ENCODE data around the gene LDAH.

The LDAH gene

GRCh38 chr2:20691076-20691734 lies 131.7 kb downstream of the LDAH start:
- Histone ChIP-seq H3K9me3 (ENCODE audit: control insufficient read depth in 5 of 5, low read length in 5 of 5) (no peaks in the 10 kb centered on the region), H3K9ac (ENCODE audit: low read length in 5 of 5) (no peak overlapping the region), H3K4me1 (ENCODE audit: control insufficient read depth in 5 of 5, insufficient read depth in 5 of 5, low read length in 5 of 5) (no peaks in the 10 kb centered on the region), H3K27me3 (ENCODE audit: control insufficient read depth in 5 of 5, insufficient read depth in 4 of 5, low read length in 5 of 5) (no peaks in the 10 kb centered on the region), H3K36me3 (ENCODE audit: control insufficient read depth in 5 of 5, insufficient read depth in 5 of 5, low read length in 5 of 5) (peaks cover 15 to 50% (median 31%) of the 10 kb centered on the region in 5 donors), H3K4me3 (ENCODE audit: low read depth in 1 of 5, low read length in 5 of 5) (no peak overlapping the region), H3K27ac (ENCODE audit: low read depth, low read length) (no peak overlapping the region)

GRCh38 chr2:20689428-20690264 lies 133.3 kb downstream of the LDAH start:
- no peaks in the 10 kb centered on the region for H3K9me3 ChIP-seq (ENCODE audit: control insufficient read depth in 5 of 5, low read length in 5 of 5)
- no peaks in the 10 kb centered on the region for H3K4me1 ChIP-seq (ENCODE audit: control insufficient read depth in 5 of 5, insufficient read depth in 5 of 5, low read length in 5 of 5)
- H3K36me3 ChIP-seq (ENCODE audit: control insufficient read depth in 5 of 5, insufficient read depth in 5 of 5, low read length in 5 of 5): peaks cover 23 to 55% (median 34%) of the 10 kb centered on the region in 5 donors
- no peak overlapping the region for H3K4me3 ChIP-seq (ENCODE audit: low read depth in 1 of 5, low read length in 5 of 5)
- H3K27me3 ChIP-seq (ENCODE audit: control insufficient read depth in 5 of 5, insufficient read depth in 4 of 5, low read length in 5 of 5): no peaks in the 10 kb centered on the region
- H3K9ac ChIP-seq (ENCODE audit: low read length in 5 of 5): no peak overlapping the region
- H3K27ac ChIP-seq (ENCODE audit: low read depth, low read length): no peak overlapping the region

- no peak overlapping the region for H3K9ac ChIP-seq (ENCODE audit: low read length in 5 of 5)
- H3K4me3 ChIP-seq (ENCODE audit: low read depth in 1 of 5, low read length in 5 of 5): no peak overlapping the region
- no peak overlapping the region for H3K27ac ChIP-seq (ENCODE audit: low read depth, low read length)
- H3K36me3 ChIP-seq (ENCODE audit: control insufficient read depth in 5 of 5, insufficient read depth in 5 of 5, low read length in 5 of 5): peaks cover 23 to 49% (median 31%) of the 10 kb centered on the region in 5 donors
- H3K27me3 ChIP-seq (ENCODE audit: control insufficient read depth in 5 of 5, insufficient read depth in 4 of 5, low read length in 5 of 5): no peaks in the 10 kb centered on the region
- no peaks in the 10 kb centered on the region for H3K9me3 ChIP-seq (ENCODE audit: control insufficient read depth in 5 of 5, low read length in 5 of 5)
- no peaks in the 10 kb centered on the region for H3K4me1 ChIP-seq (ENCODE audit: control insufficient read depth in 5 of 5, insufficient read depth in 5 of 5, low read length in 5 of 5)
These were observed 135.6 kb downstream of the LDAH start for GRCh38 chr2:20687260-20687832.

- Histone ChIP-seq H3K4me3 (ENCODE audit: low read depth in 1 of 5, low read length in 5 of 5) (no peak overlapping the region), H3K36me3 (ENCODE audit: control insufficient read depth in 5 of 5, insufficient read depth in 5 of 5, low read length in 5 of 5) (peaks cover 21 to 60% (median 35%) of the 10 kb centered on the region in 5 donors), H3K9ac (ENCODE audit: low read length in 5 of 5) (no peak overlapping the region), H3K9me3 (ENCODE audit: control insufficient read depth in 5 of 5, low read length in 5 of 5) (no peaks in the 10 kb centered on the region), H3K27me3 (ENCODE audit: control insufficient read depth in 5 of 5, insufficient read depth in 4 of 5, low read length in 5 of 5) (no peaks in the 10 kb centered on the region), H3K27ac (ENCODE audit: low read depth, low read length) (no peak overlapping the region), H3K4me1 (ENCODE audit: control insufficient read depth in 5 of 5, insufficient read depth in 5 of 5, low read length in 5 of 5) (no peaks in the 10 kb centered on the region)
These were observed 138.3 kb downstream of the LDAH start for GRCh38 chr2:20684581-20685063.

GRCh38 chr2:20682167-20682920 lies 140.6 kb downstream of the LDAH start:
- peaks cover 13 to 47% (median 30%) of the 10 kb centered on the region in 5 donors for H3K36me3 ChIP-seq (ENCODE audit: control insufficient read depth in 5 of 5, insufficient read depth in 5 of 5, low read length in 5 of 5)
- H3K9me3 ChIP-seq (ENCODE audit: control insufficient read depth in 5 of 5, low read length in 5 of 5): no peaks in the 10 kb centered on the region
- H3K4me3 ChIP-seq (ENCODE audit: low read depth in 1 of 5, low read length in 5 of 5): no peak overlapping the region
- H3K4me1 ChIP-seq (ENCODE audit: control insufficient read depth in 5 of 5, insufficient read depth in 5 of 5, low read length in 5 of 5): peaks cover 0 to 3% (median 0%) of the 10 kb centered on the region in 5 donors
- H3K27ac ChIP-seq (ENCODE audit: low read depth, low read length): no peak overlapping the region
- no peak overlapping the region for H3K9ac ChIP-seq (ENCODE audit: low read length in 5 of 5)
- no peaks in the 10 kb centered on the region for H3K27me3 ChIP-seq (ENCODE audit: control insufficient read depth in 5 of 5, insufficient read depth in 4 of 5, low read length in 5 of 5)

GRCh38 chr2:20680744-20681375 lies 142.0 kb downstream of the LDAH start:
- Histone ChIP-seq H3K4me3 (ENCODE audit: low read depth in 1 of 5, low read length in 5 of 5) (no peak overlapping the region), H3K9me3 (ENCODE audit: control insufficient read depth in 5 of 5, low read length in 5 of 5) (no peaks in the 10 kb centered on the region), H3K27ac (ENCODE audit: low read depth, low read length) (no peak overlapping the region), H3K27me3 (ENCODE audit: control insufficient read depth in 5 of 5, insufficient read depth in 4 of 5, low read length in 5 of 5) (no peaks in the 10 kb centered on the region), H3K4me1 (ENCODE audit: control insufficient read depth in 5 of 5, insufficient read depth in 5 of 5, low read length in 5 of 5) (peaks cover 0 to 4% (median 0%) of the 10 kb centered on the region in 5 donors), H3K36me3 (ENCODE audit: control insufficient read depth in 5 of 5, insufficient read depth in 5 of 5, low read length in 5 of 5) (peaks cover 5 to 32% (median 16%) of the 10 kb centered on the region in 5 donors), H3K9ac (ENCODE audit: low read length in 5 of 5) (no peak overlapping the region)

- Histone ChIP-seq H3K27me3 (ENCODE audit: control insufficient read depth in 5 of 5, insufficient read depth in 4 of 5, low read length in 5 of 5) (peaks cover 0 to 12% (median 0%) of the 10 kb centered on the region in 5 donors), H3K4me1 (ENCODE audit: control insufficient read depth in 5 of 5, insufficient read depth in 5 of 5, low read length in 5 of 5) (peaks cover 3 to 15% (median 11%) of the 10 kb centered on the region in 5 donors), H3K9me3 (ENCODE audit: control insufficient read depth in 5 of 5, low read length in 5 of 5) (no peaks in the 10 kb centered on the region), H3K9ac (ENCODE audit: low read length in 5 of 5) (no peak overlapping the region), H3K36me3 (ENCODE audit: control insufficient read depth in 5 of 5, insufficient read depth in 5 of 5, low read length in 5 of 5) (peaks cover 0 to 20% (median 12%) of the 10 kb centered on the region in 5 donors), H3K27ac (ENCODE audit: low read depth, low read length) (no peak overlapping the region), H3K4me3 (ENCODE audit: low read depth in 1 of 5, low read length in 5 of 5) (no peak overlapping the region)
These were observed 144.1 kb downstream of the LDAH start for GRCh38 chr2:20678780-20679179.

GRCh38 chr2:20678086-20678395 lies 144.9 kb downstream of the LDAH start:
- Histone ChIP-seq H3K4me1 (ENCODE audit: control insufficient read depth in 5 of 5, insufficient read depth in 5 of 5, low read length in 5 of 5) (peaks cover 3 to 15% (median 11%) of the 10 kb centered on the region in 5 donors), H3K27ac (ENCODE audit: low read depth, low read length) (no peak overlapping the region)

GRCh38 chr2:20677301-20678085 lies 145.4 kb downstream of the LDAH start:
- Histone ChIP-seq H3K27me3 (ENCODE audit: control insufficient read depth in 5 of 5, insufficient read depth in 4 of 5, low read length in 5 of 5) (peaks cover 4 to 20% (median 4%) of the 10 kb centered on the region in 5 donors), H3K4me1 (ENCODE audit: control insufficient read depth in 5 of 5, insufficient read depth in 5 of 5, low read length in 5 of 5) (peaks cover 3 to 15% (median 11%) of the 10 kb centered on the region in 5 donors), H3K9me3 (ENCODE audit: control insufficient read depth in 5 of 5, low read length in 5 of 5) (no peaks in the 10 kb centered on the region), H3K27ac (ENCODE audit: low read depth, low read length) (no peak overlapping the region), H3K4me3 (ENCODE audit: low read depth in 1 of 5, low read length in 5 of 5) (no peak overlapping the region), H3K9ac (ENCODE audit: low read length in 5 of 5) (no peak overlapping the region), H3K36me3 (ENCODE audit: control insufficient read depth in 5 of 5, insufficient read depth in 5 of 5, low read length in 5 of 5) (peaks cover 0 to 20% (median 4%) of the 10 kb centered on the region in 5 donors)

More at GRCh38 chr2:20678086-20678395, 144.9 kb downstream of the LDAH start:
- Histone ChIP-seq H3K9me3 (ENCODE audit: control insufficient read depth in 5 of 5, low read length in 5 of 5) (no peaks in the 10 kb centered on the region), H3K4me3 (ENCODE audit: low read depth in 1 of 5, low read length in 5 of 5) (no peak overlapping the region), H3K36me3 (ENCODE audit: control insufficient read depth in 5 of 5, insufficient read depth in 5 of 5, low read length in 5 of 5) (peaks cover 0 to 20% (median 7%) of the 10 kb centered on the region in 5 donors), H3K9ac (ENCODE audit: low read length in 5 of 5) (no peak overlapping the region), H3K27me3 (ENCODE audit: control insufficient read depth in 5 of 5, insufficient read depth in 4 of 5, low read length in 5 of 5) (peaks cover 0 to 15% (median 0%) of the 10 kb centered on the region in 5 donors)

All from subcutaneous abdominal adipose tissue (tissue), 5 donors.